HG02610 (cell line): Measurements from ENCODE around the gene BCAS3.
A peak's percentile ranks its signal among the peaks of the same experiment; 100 is the strongest.

Experiments
- ATAC-seq: cut with Tn5 transposase; IDR thresholded peaks from one replicate; pipeline ENCODE4 v1.9.1; 2021; ENCODE audit warnings: mild to moderate bottlenecking, moderate library complexity; ENCODE audit not compliant: unreplicated experiment

BCAS3 gene

DNA sequence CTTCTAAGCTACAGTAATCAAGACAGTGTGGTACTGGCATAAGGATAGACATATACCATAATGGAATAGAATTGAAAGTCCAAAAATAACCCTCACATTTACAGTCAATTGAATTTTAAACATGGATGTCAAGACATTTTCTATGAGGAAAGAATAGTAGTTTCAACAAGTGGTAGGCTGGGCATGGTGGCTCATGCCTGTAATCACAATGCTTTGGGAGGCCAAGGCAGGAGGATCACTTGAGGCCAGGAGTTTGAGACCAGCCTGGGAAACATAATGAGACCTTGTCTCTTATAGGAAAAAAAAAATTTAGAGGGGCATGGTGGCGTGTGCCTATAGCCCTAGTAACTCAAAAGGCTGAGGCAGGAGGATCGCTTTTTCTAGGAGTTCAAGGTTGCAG is 599.2 kb downstream of the BCAS3 start:
- no peak for ATAC-seq

DNA sequence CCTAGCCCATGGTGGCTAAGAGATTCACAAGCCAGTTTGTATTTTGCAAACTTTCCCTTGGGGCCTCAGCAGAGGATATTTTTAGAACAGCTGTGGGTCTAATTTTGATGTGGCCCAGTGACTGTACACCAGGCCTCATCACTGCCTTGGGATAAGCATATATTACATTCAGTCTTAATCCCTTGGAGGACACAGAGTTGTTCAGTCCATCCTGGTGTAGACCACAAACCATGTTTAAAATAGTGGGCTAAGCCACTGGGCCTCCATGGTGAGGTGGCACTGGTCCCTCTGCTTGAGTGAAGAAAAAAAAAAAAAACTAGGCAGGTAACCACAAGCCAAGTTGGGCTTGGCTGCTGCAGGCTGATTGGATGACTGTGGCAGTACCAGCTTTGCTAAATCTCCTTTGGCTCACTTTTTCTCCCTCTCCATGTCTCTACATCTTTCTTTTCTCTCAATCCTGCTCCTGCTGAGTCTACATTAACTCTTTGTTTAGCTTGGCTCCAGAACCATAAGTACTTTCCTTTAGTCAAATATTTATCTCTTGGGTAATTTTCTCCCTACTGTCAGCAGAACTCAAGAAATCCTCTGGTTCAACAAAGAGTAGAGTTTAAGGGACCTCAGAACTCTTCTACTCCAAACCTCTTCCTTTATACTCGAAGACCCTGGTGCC is 602.0 kb downstream of the BCAS3 start:
- no peak for ATAC-seq

DNA sequence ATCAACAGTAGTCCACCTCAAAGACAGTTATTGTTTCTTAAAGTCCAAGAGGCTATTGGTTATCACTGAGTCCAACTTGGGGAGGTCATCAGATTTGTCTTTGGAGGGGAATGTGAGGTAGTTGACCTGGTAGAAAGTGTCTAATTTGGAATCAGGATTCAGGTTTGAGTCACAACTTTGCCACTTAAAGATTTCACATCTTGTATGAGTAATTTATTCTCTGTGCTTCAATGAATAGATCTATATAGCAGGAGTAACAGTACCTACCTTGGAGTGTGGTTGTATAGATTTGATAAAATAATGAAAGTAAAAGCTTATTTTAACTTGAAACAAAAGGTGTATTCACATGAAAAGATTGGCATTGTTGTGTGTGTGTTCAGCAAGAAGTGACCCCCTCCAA is 602.7 kb downstream of the BCAS3 start:
- ATAC-seq, result peak; percentile 70

GRCh38 chr17:61280851-61281250 is 603.2 kb downstream of the BCAS3 start:
- ATAC-seq, result no peak

DNA sequence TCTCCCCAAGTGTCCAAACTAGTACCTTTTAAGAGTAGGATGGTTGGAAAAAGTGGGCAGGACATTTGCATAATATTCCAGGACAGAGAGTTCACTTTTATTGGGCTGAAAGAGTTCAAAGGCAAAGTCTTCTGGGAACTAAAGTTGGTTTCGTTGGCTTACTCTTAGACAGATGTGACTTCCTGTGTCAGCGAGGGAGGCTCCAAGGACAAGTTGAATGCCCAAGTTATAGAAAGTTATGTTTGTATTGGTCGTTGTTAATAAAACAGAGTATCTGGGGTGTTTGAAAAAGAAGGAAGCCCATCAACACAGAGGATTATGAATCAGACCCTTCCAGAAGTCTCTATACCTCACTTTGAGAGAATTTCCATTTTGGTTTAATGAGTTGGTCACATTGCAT is 604.7 kb downstream of the BCAS3 start:
- ATAC-seq, result no peak

- ATAC-seq, result no peak
Observed at GRCh38 chr17:61283043-61283442, 605.4 kb downstream of the BCAS3 start.

- ATAC-seq, result no peak
Observed at GRCh38 chr17:61284174-61284573, 606.5 kb downstream of the BCAS3 start.

- ATAC-seq, result no peak
Observed at GRCh38 chr17:61284746-61285145, 607.1 kb downstream of the BCAS3 start.

GRCh38 chr17:61285526-61286320 is 608.1 kb downstream of the BCAS3 start:
- ATAC-seq, result no peak

DNA sequence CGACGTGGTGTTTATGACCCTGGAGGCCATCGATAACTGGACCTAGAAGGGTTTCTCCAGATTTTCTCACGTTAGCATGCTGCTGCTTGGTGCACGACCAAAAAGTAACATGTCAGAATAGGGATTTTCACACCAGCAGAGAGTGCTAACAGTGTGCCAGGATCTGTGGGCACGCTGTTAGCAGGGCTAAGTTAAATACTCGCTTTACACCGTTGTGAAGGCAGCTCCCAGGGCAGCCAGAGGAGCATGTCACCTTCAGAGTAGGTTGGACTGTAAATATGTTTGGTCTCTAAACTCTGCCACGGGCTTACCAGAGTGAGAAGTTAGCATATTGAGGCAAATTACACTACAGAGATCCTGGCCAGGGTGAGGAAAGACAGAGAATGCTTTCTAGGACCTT is 608.8 kb downstream of the BCAS3 start:
- no peak for ATAC-seq

DNA sequence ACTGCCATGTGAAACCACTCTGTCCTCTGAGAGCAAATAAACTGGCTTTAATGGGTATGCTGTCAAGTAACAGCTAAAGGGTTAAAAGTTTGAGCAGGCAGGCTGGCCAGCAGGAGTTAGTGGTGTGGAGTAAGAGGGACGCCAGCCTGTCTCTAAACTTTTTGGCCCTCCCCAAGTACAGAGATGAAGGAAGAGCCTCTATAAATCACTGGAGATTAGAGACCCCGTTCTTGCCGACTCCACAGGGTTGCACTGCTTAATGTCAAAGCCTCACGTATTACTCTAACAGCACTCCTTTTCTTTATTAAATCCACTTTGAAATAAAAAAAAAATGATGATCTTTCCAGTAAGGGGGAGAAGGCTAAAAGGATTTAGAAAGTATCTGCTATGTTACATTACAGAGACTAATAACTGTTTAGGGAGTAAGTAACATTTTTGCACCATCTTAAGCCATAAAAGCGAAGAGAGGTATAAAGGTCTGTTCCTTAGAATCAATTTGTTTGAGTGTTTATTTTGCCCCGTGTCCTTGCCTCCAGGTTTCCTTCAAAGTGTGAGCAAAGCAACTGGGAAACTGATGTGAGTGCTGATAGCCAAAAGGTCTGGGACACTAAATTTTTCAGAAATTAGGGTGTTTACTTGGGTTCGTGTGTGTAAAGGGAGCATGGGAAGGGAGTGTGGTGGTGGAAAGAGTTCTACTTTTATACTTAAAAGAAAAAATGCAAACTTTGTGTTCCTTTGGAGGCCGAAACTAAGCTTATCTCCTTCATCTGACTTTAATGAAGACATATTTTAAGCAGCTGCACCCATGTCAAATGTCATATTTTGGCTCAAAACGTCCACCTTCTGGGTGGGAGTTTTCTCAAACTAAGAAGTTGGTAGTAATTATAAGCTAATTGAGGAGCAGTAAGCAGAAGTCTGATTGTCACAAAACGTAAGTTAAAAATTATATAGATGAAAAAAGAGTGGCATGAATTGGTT is 612.0 kb downstream of the BCAS3 start:
- no peak for ATAC-seq

DNA sequence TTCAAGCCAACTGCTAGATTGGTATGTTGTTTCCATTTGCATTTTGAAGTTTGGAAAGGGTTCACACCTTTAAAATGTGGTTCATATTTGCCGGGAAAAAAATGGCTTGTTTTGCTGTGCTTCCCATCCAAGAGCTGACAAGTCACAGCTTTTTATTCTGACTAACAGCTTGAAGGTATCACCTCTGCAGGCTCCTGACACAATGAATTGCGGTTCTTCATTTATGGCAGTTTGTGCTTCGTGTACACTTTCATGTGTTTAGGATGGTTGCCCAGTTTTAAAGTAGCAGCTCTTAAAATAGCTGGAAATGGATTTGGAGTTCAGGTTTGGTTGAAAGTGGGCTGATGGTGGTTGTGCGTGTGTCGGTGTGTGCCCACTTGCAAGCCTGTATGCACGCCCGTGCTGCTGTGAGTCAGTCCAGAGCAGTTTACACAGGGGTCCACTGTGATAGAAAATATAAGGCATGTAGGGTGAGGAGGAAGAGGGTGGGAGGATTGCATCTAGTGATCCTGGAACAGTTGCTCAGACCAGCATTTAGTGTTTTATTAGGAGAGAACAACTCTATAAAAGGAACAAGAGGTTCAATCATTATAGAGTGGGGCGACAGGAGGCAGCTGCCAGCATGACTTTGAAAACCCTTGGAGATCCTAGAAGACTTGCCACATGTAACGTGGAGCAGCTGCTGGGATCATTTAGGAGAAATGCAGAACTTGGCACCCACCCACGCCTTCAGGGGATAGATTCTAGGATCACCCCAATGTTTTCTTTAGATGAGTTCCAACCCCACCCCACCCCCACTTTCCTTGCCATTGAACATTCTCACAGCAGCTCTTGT is 614.0 kb downstream of the BCAS3 start:
- no peak for ATAC-seq

GRCh38 chr17:61294286-61294685 is 616.6 kb downstream of the BCAS3 start:
- no peak for ATAC-seq

DNA sequence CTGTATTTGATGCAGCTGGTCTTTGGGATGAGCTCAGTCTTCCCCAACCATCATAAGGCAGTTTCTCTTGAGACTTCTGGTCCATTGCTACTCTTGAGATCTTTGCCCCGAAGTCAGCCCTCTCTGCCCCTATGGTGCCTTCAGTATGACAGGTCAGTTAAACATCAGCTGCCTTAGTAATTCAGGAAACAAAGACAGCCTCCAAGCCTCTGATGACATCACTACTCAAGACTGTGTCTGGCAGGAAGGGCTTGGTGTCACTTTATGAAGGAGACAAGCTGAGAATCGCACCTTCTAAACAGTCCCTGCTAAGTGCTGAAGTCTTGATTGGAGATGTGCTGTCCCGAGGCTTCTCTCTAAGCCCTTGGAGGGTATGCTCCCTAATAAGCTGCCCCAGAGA is 617.1 kb downstream of the BCAS3 start:
- ATAC-seq, result no peak

DNA sequence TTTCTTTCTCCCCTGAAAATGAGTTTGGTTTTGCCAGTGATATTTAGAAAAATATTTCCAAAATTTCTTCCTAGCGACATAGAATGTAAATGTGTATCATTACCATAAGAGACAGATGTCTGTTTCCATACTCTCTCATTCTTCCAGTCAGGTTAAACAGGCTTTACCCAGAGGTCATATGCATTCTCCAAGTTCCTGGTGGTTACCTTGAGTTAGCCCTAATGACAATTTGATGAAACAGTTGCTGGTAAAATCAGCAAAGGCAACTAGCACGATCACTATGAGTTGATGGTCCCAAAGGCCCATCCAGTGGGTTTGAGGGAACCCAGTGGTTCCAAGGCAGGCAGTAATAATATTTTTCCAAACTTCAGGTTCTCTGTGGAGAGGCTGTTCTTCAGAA is 618.4 kb downstream of the BCAS3 start:
- no peak for ATAC-seq

- ATAC-seq, result no peak
Observed at GRCh38 chr17:61299517-61300513, 622.2 kb downstream of the BCAS3 start.

DNA sequence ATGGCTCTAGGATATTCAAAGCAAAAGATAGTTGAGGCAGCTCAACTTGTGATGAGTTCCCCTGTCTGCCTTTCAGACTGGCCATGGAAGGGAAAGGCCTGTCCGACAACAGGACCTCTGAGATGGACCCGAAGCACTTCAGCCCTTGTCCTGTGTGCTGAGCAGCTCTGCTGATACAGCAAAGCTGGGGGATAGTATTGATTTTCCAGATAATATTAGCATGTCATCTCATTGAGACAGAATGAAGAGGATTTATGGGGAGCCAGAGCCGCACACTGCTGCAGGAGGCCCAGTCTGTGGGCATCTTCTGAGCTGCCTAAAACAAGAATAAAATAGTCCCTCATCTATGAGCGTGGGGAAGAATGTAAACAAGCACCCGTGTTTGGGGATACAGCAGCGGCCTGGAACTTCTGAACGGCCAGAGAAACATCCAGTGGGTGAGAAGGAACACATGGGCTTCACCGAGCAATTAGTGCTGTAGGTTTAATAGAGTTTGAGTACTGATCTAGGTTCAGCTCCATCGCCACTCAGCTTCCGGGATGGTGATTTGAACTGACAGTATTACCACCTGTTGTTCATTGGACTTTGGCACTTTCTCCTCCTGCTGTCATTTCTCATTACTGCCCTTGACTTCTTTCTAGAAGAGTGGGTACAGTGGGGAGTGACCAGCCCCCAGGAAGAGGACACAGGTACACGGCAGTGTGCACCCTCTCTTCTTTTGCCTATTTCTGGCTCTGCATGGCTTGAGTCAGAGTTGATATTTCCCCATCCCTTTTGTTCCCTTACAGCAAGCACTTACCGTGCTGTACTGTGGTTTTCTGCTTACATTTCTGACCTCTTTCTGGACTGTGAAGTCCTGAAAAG is 625.5 kb downstream of the BCAS3 start:
- no peak for ATAC-seq

- ATAC-seq, result no peak
Observed at GRCh38 chr17:61303817-61304096, 626.1 kb downstream of the BCAS3 start.

GRCh38 chr17:61305024-61305423 is 627.4 kb downstream of the BCAS3 start:
- ATAC-seq, result no peak
